Activated CD8-positive, alpha-beta T cell treated with anti-CD3 and anti-CD28 coated beads for 36 hours (primary cell): Measurements from ENCODE around the gene LSG1. TPM values are rescaled to one million over a fixed set of nuclear protein-coding genes. Genes with fewer than 3 reads are reported as not detected.

Source experiments
- ATAC-seq: fragments of 200-7000 bp; cut with Tn5 transposase; one replicate; pipeline ENCODE4 v1.10.0; 2021; ENCODE audit warnings: mild to moderate bottlenecking, moderate library complexity
- CTCF ChIA-PET: fragments of 350-600 bp; sonication (Branson Sonifier 250); formaldehyde crosslinking; loops from one replicate; lab custom pipeline; 2021; ENCODE audit warnings: antibody characterized with exemption; lab: Charles Lee
- POLR2A ChIA-PET: fragments of 350-600 bp; sonication (Branson Sonifier 250); formaldehyde crosslinking; loops from one replicate; lab custom pipeline; 2021; ENCODE audit warnings: antibody characterized with exemption; lab: Charles Lee
- DNase-seq: peaks from one replicate; pipeline ENCODE4 v3.0.0-alpha.2; 2020
- H3K27ac Mint-ChIP-seq: one replicate; pipeline ENCODE4 v1.8.0; 2021; ENCODE audit warnings: mild to moderate bottlenecking, mixed read lengths
- H3K27me3 Mint-ChIP-seq: one replicate; pipeline ENCODE4 v1.8.0; 2021; ENCODE audit warnings: mixed read lengths
- H3K36me3 Mint-ChIP-seq: one replicate; pipeline ENCODE4 v1.8.0; 2021; ENCODE audit warnings: low read depth, mixed read lengths
- H3K4me1 Mint-ChIP-seq: one replicate; pipeline ENCODE4 v1.8.0; 2021; ENCODE audit warnings: low read depth, mixed read lengths
- H3K4me3 Mint-ChIP-seq: one replicate; pipeline ENCODE4 v1.8.0; 2021; ENCODE audit warnings: mild to moderate bottlenecking, moderate library complexity, mixed read lengths
- H3K9me3 Mint-ChIP-seq: one replicate; pipeline ENCODE4 v1.8.0; 2021; ENCODE audit warnings: mixed read lengths
- intact Hi-C: fragments of 100-400 bp; cut with micrococcal nuclease; formaldehyde crosslinking; loops from one replicate; pipeline ENCODE4 v1.10.0; 2022
- total RNA-seq, 2 experiments: library from RNA; stranded (reverse); gene quantifications; one replicate each; pipeline ENCODE4 v1.2.3, GENCODE V29; 2021
- TF ChIP-seq, protein P1 (sequence below): fragments of 200-600 bp; IDR thresholded peaks from one replicate; pipeline ENCODE4 v1.8.0; 2022; ENCODE audit warnings: antibody characterized with exemption, mild to moderate bottlenecking

LSG1 gene
- 10 to 100 TPM; 36.5 to 41.3 TPM for total RNA-seq

GRCh38 chr3:194671900-194672808 is at the start of gene LSG1:
LSG1 (minus strand) TSS chr3:194672191; CDS start chr3:194672162, 29 bp downstream.
- TF ChIP-seq, protein P1, sequence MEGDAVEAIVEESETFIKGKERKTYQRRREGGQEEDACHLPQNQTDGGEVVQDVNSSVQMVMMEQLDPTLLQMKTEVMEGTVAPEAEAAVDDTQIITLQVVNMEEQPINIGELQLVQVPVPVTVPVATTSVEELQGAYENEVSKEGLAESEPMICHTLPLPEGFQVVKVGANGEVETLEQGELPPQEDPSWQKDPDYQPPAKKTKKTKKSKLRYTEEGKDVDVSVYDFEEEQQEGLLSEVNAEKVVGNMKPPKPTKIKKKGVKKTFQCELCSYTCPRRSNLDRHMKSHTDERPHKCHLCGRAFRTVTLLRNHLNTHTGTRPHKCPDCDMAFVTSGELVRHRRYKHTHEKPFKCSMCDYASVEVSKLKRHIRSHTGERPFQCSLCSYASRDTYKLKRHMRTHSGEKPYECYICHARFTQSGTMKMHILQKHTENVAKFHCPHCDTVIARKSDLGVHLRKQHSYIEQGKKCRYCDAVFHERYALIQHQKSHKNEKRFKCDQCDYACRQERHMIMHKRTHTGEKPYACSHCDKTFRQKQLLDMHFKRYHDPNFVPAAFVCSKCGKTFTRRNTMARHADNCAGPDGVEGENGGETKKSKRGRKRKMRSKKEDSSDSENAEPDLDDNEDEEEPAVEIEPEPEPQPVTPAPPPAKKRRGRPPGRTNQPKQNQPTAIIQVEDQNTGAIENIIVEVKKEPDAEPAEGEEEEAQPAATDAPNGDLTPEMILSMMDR: no peak
- H3K4me3 Mint-ChIP-seq: peak within 1 kb of the TSS; percentile 94
- H3K36me3 Mint-ChIP-seq: peaks cover 14% of the 10 kb centered on the region
- no peaks in the 10 kb centered on the region for H3K9me3 Mint-ChIP-seq
- ChIA-PET CTCF (interaction anchor here (0.7 to 10.3 kb wide), 29 partner anchors 8 to 874 kb away, joined by 3 to 199 read pairs (median 4); partner anchors contain the start of genes FAM43A, TMEM44 and XXYLT1), POLR2A (interaction anchor here (0.7 to 2.9 kb wide), 9 partner anchors 11 to 1646 kb away, joined by 3 to 16 read pairs (median 3); partner anchors contain the start of gene FAM43A)
- H3K27me3 Mint-ChIP-seq: peaks cover 2% of the 10 kb centered on the region
- ATAC-seq (peak; percentile 88), DNase-seq (peak; percentile 94)
- peaks cover 59% of the 10 kb centered on the region for H3K4me1 Mint-ChIP-seq
- peak within 1 kb of the TSS; percentile 98 for H3K27ac Mint-ChIP-seq
- intact Hi-C loops: no loop called here

- Mint-ChIP-seq H3K27me3 (no peaks in the 10 kb centered on the region), H3K36me3 (no peaks in the 10 kb centered on the region)
Observed at GRCh38 chr3:194720048-194720447, 48.1 kb upstream of the LSG1 start.

GRCh38 chr3:194718079-194718478 is 46.1 kb upstream of the LSG1 start:
- DNase-seq (no peak), ATAC-seq (no peak)
- H3K36me3 Mint-ChIP-seq: no peaks in the 10 kb centered on the region
- peaks cover 2% of the 10 kb centered on the region for H3K4me1 Mint-ChIP-seq
- intact Hi-C loops: no loop called here
- no peaks in the 10 kb centered on the region for H3K9me3 Mint-ChIP-seq
- H3K27me3 Mint-ChIP-seq: no peaks in the 10 kb centered on the region
- H3K4me3 Mint-ChIP-seq: no peak overlapping the region
- no peak overlapping the region for H3K27ac Mint-ChIP-seq
- TF ChIP-seq, protein P1: no peak
- POLR2A ChIA-PET: no interaction called here
- CTCF ChIA-PET: interaction anchor here (1.1 to 1.3 kb wide), 2 partner anchors 36 to 314 kb away, joined by 3 to 4 read pairs; no protein-coding TSS in a partner anchor

More at GRCh38 chr3:194720048-194720447, 48.1 kb upstream of the LSG1 start:
- no peak for DNase-seq
- Mint-ChIP-seq H3K9me3 (no peaks in the 10 kb centered on the region), H3K4me3 (no peak overlapping the region), H3K27ac (no peak overlapping the region), H3K4me1 (peaks cover 2% of the 10 kb centered on the region)
- TF ChIP-seq, protein P1: no peak
- ChIA-PET POLR2A (no interaction called here), CTCF (interaction anchor here (0.9 kb wide), 1 partner anchor 36 kb away, joined by 3 read pairs; no protein-coding TSS in a partner anchor)
- intact Hi-C loops: no loop called here
- no peak for ATAC-seq

GRCh38 chr3:194715022-194715800 is 43.2 kb upstream of the LSG1 start:
- Mint-ChIP-seq H3K27ac (no peak overlapping the region), H3K27me3 (no peaks in the 10 kb centered on the region), H3K9me3 (no peaks in the 10 kb centered on the region), H3K4me3 (no peak overlapping the region), H3K36me3 (no peaks in the 10 kb centered on the region), H3K4me1 (peaks cover 2% of the 10 kb centered on the region)
- POLR2A ChIA-PET: no interaction called here
- DNase-seq (peak; percentile 11), ATAC-seq (peak; percentile 67)
- intact Hi-C loops: no loop called here
- CTCF ChIA-PET: no interaction called here
- TF ChIP-seq, protein P1: no peak
